MCF 10A (cell line): ENCODE measurements around the gene SLC25A17. TPM values are rescaled to one million over a fixed set of nuclear protein-coding genes. Genes with fewer than 3 reads are reported as not detected.
A peak's percentile ranks its signal among the peaks of the same experiment; 100 is the strongest.
"Not testable (repeated sequence)": the region's sequence is repeated elsewhere in the genome, so short reads cannot be mapped to it uniquely, and the experiment has no call there.

Experiments
- BruUV-seq: library from RNA; stranded (reverse); fragments of 400-500 nt; replicated peaks from 2 replicates; lab custom pipeline; 2021; lab: Mats Ljungman, UMichigan
- CTCF ChIA-PET: fragments of 300-600 bp; sonication (Branson Sonifier 250); formaldehyde crosslinking; extraction: SDS; loops from one replicate; lab custom pipeline; 2021; ENCODE audit warnings: antibody characterized with exemption, inconsistent platforms; lab: Yijun Ruan, JAX
- POLR2A ChIA-PET: fragments of 300-600, 350-650 bp; sonication (Branson Sonifier 250); formaldehyde crosslinking; extraction: SDS; loops from one replicate; lab custom pipeline; 2020; ENCODE audit warnings: antibody characterized with exemption, inconsistent platforms; lab: Yijun Ruan, JAX
- DNase-seq: peaks from one replicate; pipeline ENCODE4 v3.0.0-alpha.2; 2018; ENCODE audit not compliant: unreplicated experiment
- H3K27ac Mint-ChIP-seq: one replicate; pipeline ENCODE4 v1.8.0; 2022; ENCODE audit warnings: mild to moderate bottlenecking, low read depth, mixed read lengths; ENCODE audit not compliant: unreplicated experiment
- H3K27me3 Mint-ChIP-seq: one replicate; pipeline ENCODE4 v1.8.0; 2022; ENCODE audit warnings: mixed read lengths; ENCODE audit not compliant: insufficient read depth, unreplicated experiment
- H3K36me3 Mint-ChIP-seq: one replicate; pipeline ENCODE4 v1.8.0; 2022; ENCODE audit warnings: mild to moderate bottlenecking, moderate library complexity, mixed read lengths; ENCODE audit not compliant: insufficient read depth, unreplicated experiment
- H3K4me1 Mint-ChIP-seq: one replicate; pipeline ENCODE4 v1.8.0; 2022; ENCODE audit warnings: mixed read lengths; ENCODE audit not compliant: insufficient read depth, unreplicated experiment
- H3K4me3 Mint-ChIP-seq: one replicate; pipeline ENCODE4 v1.8.0; 2022; ENCODE audit warnings: mild to moderate bottlenecking, moderate library complexity, mixed read lengths; ENCODE audit not compliant: unreplicated experiment
- H3K9me3 Mint-ChIP-seq: one replicate; pipeline ENCODE4 v1.8.0; 2022; ENCODE audit warnings: mixed read lengths; ENCODE audit not compliant: unreplicated experiment
- intact Hi-C: fragments of 100-400 bp; cut with micrococcal nuclease; formaldehyde crosslinking; loops from 2 replicates; pipeline ENCODE4 v1.14.1; 2022
- total RNA-seq: library from RNA; stranded (reverse); gene quantifications from 2 replicates; pipeline ENCODE4 v1.2.3, GENCODE V29; 2022
- TF ChIP-seq, protein P1 (sequence below): fragments of 200-600 bp; IDR thresholded peaks from one replicate; pipeline ENCODE4 v1.8.0; 2022; ENCODE audit warnings: antibody characterized with exemption, mild to moderate bottlenecking; ENCODE audit not compliant: unreplicated experiment

Gene SLC25A17
- total RNA-seq, 1 experiment from 2014 or later, result 22.3 TPM

- CTCF ChIA-PET, result no interaction called here
- no peaks in the 10 kb centered on the region for H3K9me3 Mint-ChIP-seq
- BruUV-seq, result no TSS peak
- intact Hi-C loops, result no loop called here
- TF ChIP-seq, protein P1, sequence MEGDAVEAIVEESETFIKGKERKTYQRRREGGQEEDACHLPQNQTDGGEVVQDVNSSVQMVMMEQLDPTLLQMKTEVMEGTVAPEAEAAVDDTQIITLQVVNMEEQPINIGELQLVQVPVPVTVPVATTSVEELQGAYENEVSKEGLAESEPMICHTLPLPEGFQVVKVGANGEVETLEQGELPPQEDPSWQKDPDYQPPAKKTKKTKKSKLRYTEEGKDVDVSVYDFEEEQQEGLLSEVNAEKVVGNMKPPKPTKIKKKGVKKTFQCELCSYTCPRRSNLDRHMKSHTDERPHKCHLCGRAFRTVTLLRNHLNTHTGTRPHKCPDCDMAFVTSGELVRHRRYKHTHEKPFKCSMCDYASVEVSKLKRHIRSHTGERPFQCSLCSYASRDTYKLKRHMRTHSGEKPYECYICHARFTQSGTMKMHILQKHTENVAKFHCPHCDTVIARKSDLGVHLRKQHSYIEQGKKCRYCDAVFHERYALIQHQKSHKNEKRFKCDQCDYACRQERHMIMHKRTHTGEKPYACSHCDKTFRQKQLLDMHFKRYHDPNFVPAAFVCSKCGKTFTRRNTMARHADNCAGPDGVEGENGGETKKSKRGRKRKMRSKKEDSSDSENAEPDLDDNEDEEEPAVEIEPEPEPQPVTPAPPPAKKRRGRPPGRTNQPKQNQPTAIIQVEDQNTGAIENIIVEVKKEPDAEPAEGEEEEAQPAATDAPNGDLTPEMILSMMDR, result no peak
- no peaks in the 10 kb centered on the region for H3K27me3 Mint-ChIP-seq
- peaks cover 55% of the 10 kb centered on the region for H3K36me3 Mint-ChIP-seq
- H3K27ac Mint-ChIP-seq, result no peak overlapping the region
- no peak for DNase-seq
- no peaks in the 10 kb centered on the region for H3K4me1 Mint-ChIP-seq
- POLR2A ChIA-PET, result interaction anchor here (0.6 kb wide), 1 partner anchor 28 kb away, joined by 3 read pairs; no protein-coding TSS in a partner anchor
- no peak overlapping the region for H3K4me3 Mint-ChIP-seq
These were observed 26.7 kb downstream of the SLC25A17 start for GRCh38 chr22:40792451-40792850.

GRCh38 chr22:40791241-40791640 is 27.9 kb downstream of the SLC25A17 start:
- TF ChIP-seq, protein P1, result no peak
- CTCF ChIA-PET, result no interaction called here
- Mint-ChIP-seq H3K36me3 (peaks cover 60% of the 10 kb centered on the region), H3K4me3 (no peak overlapping the region), H3K9me3 (no peaks in the 10 kb centered on the region), H3K27ac (no peak overlapping the region), H3K27me3 (no peaks in the 10 kb centered on the region), H3K4me1 (no peaks in the 10 kb centered on the region)
- DNase-seq, result no peak
- BruUV-seq, result no TSS peak
- POLR2A ChIA-PET, result no interaction called here
- intact Hi-C loops, result no loop called here

GRCh38 chr22:40789131-40789530 is 30.0 kb downstream of the SLC25A17 start:
- H3K27ac Mint-ChIP-seq, result no peak overlapping the region
- H3K36me3 Mint-ChIP-seq, result peaks cover 72% of the 10 kb centered on the region
- no peak for DNase-seq
- H3K4me3 Mint-ChIP-seq, result no peak overlapping the region
- H3K27me3 Mint-ChIP-seq, result no peaks in the 10 kb centered on the region
- H3K9me3 Mint-ChIP-seq, result no peaks in the 10 kb centered on the region
- no peaks in the 10 kb centered on the region for H3K4me1 Mint-ChIP-seq
- BruUV-seq, result no TSS peak
- ChIA-PET POLR2A (interaction anchor here (0.6 to 1.5 kb wide), 2 partner anchors 10 to 56 kb away, joined by 3 to 4 read pairs; no protein-coding TSS in a partner anchor), CTCF (interaction anchor here (1.3 kb wide), 1 partner anchor 16 kb away, joined by 4 read pairs; no protein-coding TSS in a partner anchor)
- intact Hi-C loops, result no loop called here
- TF ChIP-seq, protein P1, result no peak

DNA sequence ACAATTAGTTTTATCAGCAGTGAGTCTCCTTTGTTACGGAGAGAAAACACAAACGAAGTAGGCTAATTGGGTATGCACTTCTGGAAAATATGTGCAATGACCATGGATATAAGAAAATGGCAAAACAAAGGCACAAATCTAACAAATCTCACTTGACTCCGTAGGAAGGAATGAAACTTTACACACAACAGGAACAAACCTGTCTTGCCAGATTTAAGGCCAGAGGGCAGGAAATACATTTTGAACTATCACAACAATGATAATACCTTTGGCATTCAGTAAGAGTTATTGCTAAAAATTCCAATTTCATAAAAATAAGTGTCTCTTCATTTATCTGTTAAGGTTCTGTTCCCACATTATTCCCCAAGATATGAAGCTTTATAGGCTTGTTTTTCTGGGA is 36.6 kb downstream of the SLC25A17 start:
- intact Hi-C loops, result no loop called here
- no TSS peak for BruUV-seq
- H3K9me3 Mint-ChIP-seq, result no peaks in the 10 kb centered on the region
- ChIA-PET POLR2A (interaction anchor here (0.9 kb wide), 1 partner anchor 49 kb away, joined by 3 read pairs; no protein-coding TSS in a partner anchor), CTCF (no interaction called here)
- no peaks in the 10 kb centered on the region for H3K4me1 Mint-ChIP-seq
- H3K4me3 Mint-ChIP-seq, result no peak overlapping the region
- peak overlapping the region; percentile 28 for H3K27ac Mint-ChIP-seq
- H3K36me3 Mint-ChIP-seq, result peaks cover 56% of the 10 kb centered on the region
- no peak for DNase-seq
- TF ChIP-seq, protein P1, result no peak
- H3K27me3 Mint-ChIP-seq, result no peaks in the 10 kb centered on the region

DNA sequence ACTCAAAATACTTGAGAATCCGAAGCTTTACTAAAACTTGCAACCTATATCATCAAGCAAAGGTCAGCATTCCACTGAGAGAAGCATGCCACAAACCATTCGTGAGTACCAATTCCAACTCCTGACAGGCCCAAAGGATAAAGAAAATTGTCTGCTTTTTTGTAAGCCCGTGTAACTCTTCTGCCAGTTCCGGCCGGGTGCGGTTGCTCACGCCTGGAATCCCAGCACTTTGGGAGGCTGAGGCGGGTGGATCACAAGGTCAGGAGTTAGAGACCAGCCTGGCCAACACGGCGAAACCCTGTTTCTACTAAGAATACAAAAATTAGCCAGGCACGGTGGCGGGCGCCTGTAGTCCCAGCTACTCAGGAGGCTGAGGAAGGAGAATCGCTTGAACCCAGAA is 37.4 kb downstream of the SLC25A17 start:
- H3K27ac Mint-ChIP-seq, H3K9me3 Mint-ChIP-seq, DNase-seq, H3K4me3 Mint-ChIP-seq, intact Hi-C loops, BruUV-seq, H3K4me1 Mint-ChIP-seq, H3K27me3 Mint-ChIP-seq: not testable (repeated sequence)
- ChIA-PET CTCF (interaction anchor here (0.6 kb wide), 1 partner anchor 161 kb away, joined by 3 read pairs; no protein-coding TSS in a partner anchor), POLR2A (interaction anchor here (1.3 kb wide), 1 partner anchor 130 kb away, joined by 3 read pairs; no protein-coding TSS in a partner anchor)
- peaks cover 56% of the 10 kb centered on the region for H3K36me3 Mint-ChIP-seq
